H1 (cell line): ENCODE measurements around the gene MCOLN3. TPM values are rescaled to one million over a fixed set of nuclear protein-coding genes. Genes with fewer than 3 reads are reported as not detected.

Experiments used
- CTCF ChIA-PET: fragments of 300-600 bp; sonication (Branson Sonifier 250); formaldehyde crosslinking; loops from one replicate; lab custom pipeline; 2021; ENCODE audit not compliant: partially characterized antibody; lab: Charles Lee
- POLR2A ChIA-PET: fragments of 300-600 bp; sonication (Branson Sonifier 250); formaldehyde crosslinking; loops from one replicate; lab custom pipeline; 2021; ENCODE audit warnings: inconsistent platforms; ENCODE audit not compliant: partially characterized antibody; lab: Charles Lee
- DNase-seq, 2 experiments: peaks; one replicate each; pipeline versions ENCODE4 v3.0.0 to v3.0.0-alpha.2; 2010 to 2022; ENCODE audit warnings: low spot score in 2 of 2, low read depth in 1 of 2, mixed read lengths in 1 of 2
- FAIRE-seq: peaks from 2 replicates; lab custom pipeline; 2011; peaks lifted over from hg19 to GRCh38; lab: Jason Lieb, UNC
- H2AFZ ChIP-seq: 2 replicates; pipeline ENCODE4 v1.8.1; 2012; ENCODE audit warnings: low read length, inconsistent platforms
- H2AK5ac ChIP-seq: 2 replicates; pipeline ENCODE4 v1.6.1; 2013; ENCODE audit warnings: low read depth, low read length
- H2BK120ac ChIP-seq: replicated peaks from 2 replicates; pipeline ENCODE3; 2013; ENCODE audit warnings: low read depth, low read length, inconsistent platforms
- H2BK12ac ChIP-seq: 2 replicates; pipeline ENCODE4 v1.6.1; 2013; ENCODE audit warnings: low read depth, low read length
- H2BK15ac ChIP-seq: 2 replicates; pipeline ENCODE4 v1.6.1; 2013; ENCODE audit warnings: low read length
- H2BK20ac ChIP-seq: 2 replicates; pipeline ENCODE4 v1.6.1; 2013; ENCODE audit warnings: low read length
- H2BK5ac ChIP-seq: 2 replicates; pipeline ENCODE4 v1.6.1; 2013; ENCODE audit warnings: low read depth, low read length
- H3K14ac ChIP-seq: 2 replicates; pipeline ENCODE4 v1.6.1; 2013; ENCODE audit warnings: inconsistent platforms; ENCODE audit not compliant: insufficient read length
- H3K18ac ChIP-seq: 2 replicates; pipeline ENCODE4 v1.6.1; 2013; ENCODE audit warnings: low read length; ENCODE audit errors: extremely low read depth
- H3K23ac ChIP-seq: 2 replicates; pipeline ENCODE4 v1.6.1; 2013; ENCODE audit warnings: inconsistent platforms; ENCODE audit not compliant: insufficient read length
- H3K23me2 ChIP-seq: 2 replicates; pipeline ENCODE4 v1.6.1; 2013; ENCODE audit warnings: low read depth, low read length
- H3K27ac ChIP-seq: 2 replicates; pipeline ENCODE4 v1.6.1; 2011; ENCODE audit warnings: low read depth, low read length, inconsistent platforms
- H3K27me3 ChIP-seq, 4 experiments: replicated peaks in 1 of 4; 1 replicate in 1 of 4; 2 replicates in 3 of 4; pipeline versions ENCODE4 v1.6.1 to v1.8.1; 2011 to 2013; ENCODE audit warnings: low read length in 3 of 4, mild to moderate bottlenecking in 3 of 4, inconsistent platforms in 2 of 4, mixed read lengths in 2 of 4, moderate library complexity in 1 of 4; ENCODE audit not compliant: control insufficient read depth in 3 of 4, insufficient read depth in 3 of 4; ENCODE audit errors: extremely low read depth in 1 of 4
- H3K36me3 ChIP-seq, 4 experiments: 2 replicates each; pipeline versions ENCODE4 v1.6.1 to v1.8.1; 2011 to 2013; ENCODE audit warnings: mild to moderate bottlenecking in 4 of 4, low read length in 3 of 4, moderate library complexity in 2 of 4, control low read depth in 1 of 4, inconsistent platforms in 1 of 4; ENCODE audit not compliant: insufficient read depth in 4 of 4, control insufficient read depth in 2 of 4
- H3K4ac ChIP-seq: replicated peaks from 2 replicates; pipeline ENCODE3; 2013; ENCODE audit warnings: low read length, low read depth, mixed read lengths, inconsistent platforms; ENCODE audit not compliant: insufficient read length
- H3K4me1 ChIP-seq, 4 experiments: replicated peaks in 1 of 4; 1 replicate in 1 of 4; 2 replicates in 3 of 4; pipeline versions ENCODE4 v1.6.1 to v1.8.1; 2011 to 2013; ENCODE audit warnings: low read length in 3 of 4, inconsistent platforms in 2 of 4, mixed read lengths in 1 of 4; ENCODE audit not compliant: insufficient read depth in 4 of 4, control insufficient read depth in 3 of 4
- H3K4me2 ChIP-seq, 2 experiments: 2 replicates each; pipeline versions ENCODE4 v1.6.1 to v1.8.1; 2011 to 2013; ENCODE audit warnings: low read depth in 2 of 2, low read length in 2 of 2, control low read depth in 1 of 2, inconsistent platforms in 1 of 2, mild to moderate bottlenecking in 1 of 2; ENCODE audit not compliant: insufficient read depth in 1 of 2
- H3K4me3 ChIP-seq, 4 experiments: fragments of 200-600, 300-600 bp in 1 of 4; sonication (generic), shearing (Covaris generic), sonication (Bioruptor Twin) in 1 of 4; 2 replicates each; pipeline versions ENCODE4 v1.5.1 to v1.8.1; 2011 to 2016; ENCODE audit warnings: low read length in 4 of 4, low read depth in 3 of 4, control low read depth in 2 of 4, inconsistent platforms in 2 of 4, mild to moderate bottlenecking in 2 of 4, mixed read lengths in 1 of 4, moderate library complexity in 1 of 4; ENCODE audit not compliant: insufficient read depth in 2 of 4; ENCODE audit errors: extremely low read depth in 1 of 4
- H3K56ac ChIP-seq: replicated peaks from 2 replicates; pipeline ENCODE3; 2013; ENCODE audit warnings: low read depth, mild to moderate bottlenecking, mixed read lengths, low read length, inconsistent platforms; ENCODE audit not compliant: insufficient read length
- H3K79me1 ChIP-seq: 2 replicates; pipeline ENCODE4 v1.6.1; 2013; ENCODE audit warnings: low read depth, low read length, control low read depth
- H3K79me2 ChIP-seq, 2 experiments: 2 replicates each; pipeline versions ENCODE4 v1.6.1 to v1.8.1; 2012 to 2013; ENCODE audit warnings: low read length in 2 of 2, mild to moderate bottlenecking in 2 of 2, inconsistent platforms in 1 of 2; ENCODE audit not compliant: insufficient read depth in 2 of 2, control insufficient read depth in 1 of 2
- H3K9ac ChIP-seq, 4 experiments: replicated peaks in 1 of 4; 1 replicate in 1 of 4; 2 replicates in 3 of 4; pipeline versions ENCODE4 v1.6.1 to v1.8.1; 2011 to 2013; ENCODE audit warnings: low read depth in 3 of 4, low read length in 3 of 4, control low read depth in 2 of 4, mild to moderate bottlenecking in 2 of 4, moderate library complexity in 2 of 4, inconsistent platforms in 1 of 4; ENCODE audit errors: extremely low read depth in 1 of 4
- H3K9me3 ChIP-seq, 2 experiments: 2 replicates each; pipeline versions ENCODE4 v1.6.1 to v1.8.1; 2012 to 2013; ENCODE audit warnings: mild to moderate bottlenecking in 2 of 2, moderate library complexity in 2 of 2, control low read depth in 1 of 2, inconsistent platforms in 1 of 2, low read depth in 1 of 2, low read length in 1 of 2, mixed read lengths in 1 of 2; ENCODE audit not compliant: insufficient read depth in 2 of 2
- H4K20me1 ChIP-seq, 2 experiments: replicated peaks in 1 of 2; 2 replicates each; pipeline versions ENCODE3 to v1.8.1; 2011 to 2013; ENCODE audit warnings: inconsistent platforms in 2 of 2, low read length in 2 of 2, mild to moderate bottlenecking in 1 of 2; ENCODE audit not compliant: insufficient read depth in 2 of 2, control insufficient read depth in 1 of 2
- H4K5ac ChIP-seq: 2 replicates; pipeline ENCODE4 v1.6.1; 2013; ENCODE audit warnings: low read length, low read depth, mixed read lengths, inconsistent platforms; ENCODE audit not compliant: insufficient read length
- H4K8ac ChIP-seq: 2 replicates; pipeline ENCODE4 v1.8.0; 2013; ENCODE audit warnings: mild to moderate bottlenecking, moderate library complexity, low read length, inconsistent platforms; ENCODE audit not compliant: insufficient read depth; ENCODE audit errors: extremely low read depth
- H4K91ac ChIP-seq: replicated peaks from 2 replicates; pipeline ENCODE3; 2013; ENCODE audit warnings: low read length, mixed read lengths, inconsistent platforms; ENCODE audit not compliant: insufficient read length
- EZH2 ChIP-seq: fragments of 200-600 bp; sonication (generic); IDR thresholded peaks from 2 replicates; pipeline ENCODE4 v1.7.1; 2012; ENCODE audit warnings: low read depth, mild to moderate bottlenecking, moderate library complexity, low read length, inconsistent platforms; ENCODE audit not compliant: severe bottlenecking
- JUN ChIP-seq: IDR thresholded peaks from 2 replicates; pipeline ENCODE4 v1.6.1; 2011; ENCODE audit warnings: low read depth, mild to moderate bottlenecking, improper control_type of control experiment, low read length
- KDM5A ChIP-seq: fragments of 200-600 bp; IDR thresholded peaks from 2 replicates; pipeline ENCODE4 v1.7.1; 2012; ENCODE audit warnings: mild to moderate bottlenecking, low read length, inconsistent platforms, mixed read lengths
- RBBP5 ChIP-seq: IDR thresholded peaks from 2 replicates; pipeline ENCODE4 v1.7.1; 2012; ENCODE audit warnings: low read depth, mild to moderate bottlenecking, inconsistent platforms, low read length, moderate library complexity, borderline replicate concordance
- RNF2 ChIP-seq: fragments of 200-900, 300-1000 bp; sonication (generic); IDR thresholded peaks from 2 replicates; pipeline ENCODE4 v1.7.1; 2016; ENCODE audit warnings: borderline replicate concordance, low read depth, mild to moderate bottlenecking, antibody characterized with exemption, low read length; ENCODE audit not compliant: poor library complexity, severe bottlenecking; ENCODE audit errors: missing control alignments
- SIN3A ChIP-seq, 2 experiments: IDR thresholded peaks in 1 of 2; conservative IDR thresholded peaks in 1 of 2; 2 replicates each; pipeline ENCODE4 v1.6.1; 2011 to 2012; ENCODE audit warnings: low read length in 2 of 2, improper control_type of control experiment in 1 of 2, low read depth in 1 of 2, mild to moderate bottlenecking in 1 of 2
- SRF ChIP-seq: IDR thresholded peaks from 2 replicates; pipeline ENCODE4 v1.6.1; 2011; ENCODE audit warnings: mild to moderate bottlenecking, low read depth, low read length, moderate library complexity
- SUZ12 ChIP-seq: fragments of 200-600 bp; sonication (generic); IDR thresholded peaks from 2 replicates; pipeline ENCODE4 v1.6.1; 2012; ENCODE audit warnings: mild to moderate bottlenecking, inconsistent platforms, low read length, moderate library complexity, mixed read lengths
- WGBS, 2 experiments: shearing (Covaris generic) in 1 of 2; methylation state at CpG; one replicate each; pipeline versions ENCODE4 v1.1.6 to v1.1.7; 2013 to 2015; ENCODE audit warnings: low lambda C conversion rate in 2 of 2, mixed read lengths in 2 of 2, inconsistent platforms in 1 of 2, low coverage in 1 of 2, missing lambda C conversion rate in 1 of 2; ENCODE audit not compliant: insufficient replicate concordance in 2 of 2, insufficient coverage in 1 of 2, insufficient read length in 1 of 2; ENCODE audit errors: extremely low coverage in 1 of 2, missing lambda C conversion rate in 1 of 2; 5-methylcytosine and 5-hydroxymethylcytosine counted together
- polyA plus RNA-seq, 7 experiments: library from polyadenylated mRNA; depleted of rRNA in 3 of 7; stranded (reverse) in 5 of 7; unstranded in 2 of 7; fragments of >200 nt in 5 of 7; fragments of 200-250 nt in 2 of 7; gene quantifications; 1 replicate in 5 of 7; 2 replicates in 1 of 7; 4 replicates in 1 of 7; pipeline versions ENCODE4 v1.2.1 to v1.2.3, GENCODE V29; 2011 to 2013; ENCODE audit warnings: missing spikeins in 2 of 7, mixed read lengths in 2 of 7
- total RNA-seq: library from RNA; stranded (reverse); fragmentation: NEBNext Ultra II Directional; extraction: Animal tissue kit (Norgen Biotek cat#: 25700); gene quantifications from 2 replicates; pipeline ENCODE4 v1.2.1, GENCODE V29; 2021

Gene MCOLN3
- total and polyA plus RNA-seq, 2 of the 8 experiments (the other 6 are each of a cell fraction or from before 2014, with no cell fraction given) = 3.8 to 4.9 TPM

- H4K8ac ChIP-seq = peak overlapping the region; percentile 59
- H3K79me2 ChIP-seq = no peaks in the 10 kb centered on the region
- H4K20me1 ChIP-seq = peaks cover 0 to 2% of the 10 kb centered on the region in 2 experiments
- peak overlapping the region; percentile 3; the same call in 1 of the 2 replicates for H2AFZ ChIP-seq
- no peak overlapping the region for H3K23ac ChIP-seq
- no peak overlapping the region for H2BK20ac ChIP-seq
- H3K4me2 ChIP-seq = peak overlapping the region; percentile 76 to 83
- no peak overlapping the region for H2BK120ac ChIP-seq
- H3K4me1 ChIP-seq = peaks cover 0 to 14% (median under 1%) of the 10 kb centered on the region in 4 experiments; a peak in 5 of 7 replicates
- no peak overlapping the region for H3K4ac ChIP-seq
- peaks cover 11% of the 10 kb centered on the region; the same call in 1 of the 2 replicates for H3K23me2 ChIP-seq
- no peak overlapping the region for H2BK12ac ChIP-seq
- H4K91ac ChIP-seq = no peak overlapping the region
- H3K27me3 ChIP-seq = peaks cover 19 to 41% (median 36%) of the 10 kb centered on the region in 4 experiments
- no peak for FAIRE-seq
- H3K14ac ChIP-seq = no peak overlapping the region
- no peak overlapping the region for H2BK5ac ChIP-seq
- H3K9me3 ChIP-seq = no peaks in the 10 kb centered on the region
- H3K56ac ChIP-seq = no peak overlapping the region
- TF ChIP-seq RBBP5 = peak; percentile 22; the same call in 1 of the 2 replicates
- 0 out of 4 replicates have a peak, but pooled peaks of 1 of the 2 experiments have one; percentile 17 for TF ChIP-seq SIN3A (conservative IDR thresholded peaks at IDR 0.05 in 1 of 2, IDR thresholded peaks at IDR 0.05 in 1 of 2; ENCODE audit: low read depth in 1 of 2, low read length in 2 of 2)
- TF ChIP-seq SRF = no peak
- TF ChIP-seq JUN = no peak
- peak; percentile 52 for TF ChIP-seq EZH2
- peak; percentile 80 for TF ChIP-seq SUZ12
- TF ChIP-seq RNF2 = peak; percentile 39
- TF ChIP-seq KDM5A = no peak
- 3% methylated on average over 19 of the region's 55 CpGs; no CpG with 5 or more reads in 1 of the 2 experiments for WGBS, 2 experiments
- H3K18ac ChIP-seq = peak overlapping the region; percentile 60; the same call in 1 of the 2 replicates
- no peak overlapping the region for H3K27ac ChIP-seq
- POLR2A ChIA-PET = interaction anchor here (2.0 kb wide), 1 partner anchor 22 kb away, joined by 4 read pairs; no protein-coding TSS in a partner anchor
- H3K36me3 ChIP-seq = no peaks in the 10 kb centered on the region
- no peak overlapping the region for H4K5ac ChIP-seq
- H3K79me1 ChIP-seq = no peaks in the 10 kb centered on the region
- H3K4me3 ChIP-seq = peak overlapping the region; percentile 41 to 64 (median 50)
- peak overlapping the region in 2 of 4 experiments; percentile 35 to 57; a peak in 1 of 7 replicates for H3K9ac ChIP-seq
- H2BK15ac ChIP-seq = no peak overlapping the region
- DNase-seq = peak in 1 of 2 experiments; percentile 71
- H2AK5ac ChIP-seq = no peak overlapping the region
- CTCF ChIA-PET = interaction anchor here (0.7 to 2.7 kb wide), 7 partner anchors 18 to 930 kb away, joined by 3 to 16 read pairs (median 4); no protein-coding TSS in a partner anchor
Observed at GRCh38 chr1:85047472-85048295, 616 bp downstream of the MCOLN3 start.
